Upper lobe of left lung (tissue), 4 donors: ENCODE results near the gene PDLIM1.

ENCODE experiments used
- CTCF ChIP-seq, 6 experiments: fragments of 450-650 bp in 4 of 6; fragments of 200-600 bp in 2 of 6; sonication (generic) in 2 of 6; IDR thresholded peaks; one replicate each; pipeline ENCODE4 v1.5.1; 2016 to 2019; ENCODE audit warnings: antibody characterized with exemption in 6 of 6
- POLR2AphosphoS5 ChIP-seq, 2 donors: sonication (generic); formaldehyde crosslinking; IDR thresholded peaks; one replicate each; pipeline ENCODE4 v1.5.1; 2017; ENCODE audit warnings: antibody characterized with exemption in 2 of 2

- TF ChIP-seq CTCF (IDR thresholded peaks at IDR 0.05) (no peak), POLR2AphosphoS5 (IDR thresholded peaks at IDR 0.05) (no peak)
These were observed 41.8 kb downstream of the PDLIM1 start for GRCh38 chr10:95248989-95249388.
